Left lung (tissue), 10 donors: ENCODE measurements around the gene TSPAN7. TPM values are rescaled to one million over a fixed set of nuclear protein-coding genes. Genes with fewer than 3 reads are reported as not detected.

Source experiments
- ATAC-seq: fragments of 200-7000 bp; cut with Tn5 transposase; one replicate; pipeline ENCODE4 v1.9.1; 2020; ENCODE audit warnings: moderate library complexity
- DNase-seq, 4 donors: peaks; one replicate each; pipeline ENCODE4 v3.0.0-alpha.2; 2013 to 2020
- H3K27ac ChIP-seq, 2 donors: fragments of 200-600 bp; sonication (generic) in 1 of 2; one replicate each; pipeline versions ENCODE4 v1.5.0 to v1.8.0; 2020 to 2021
- H3K27me3 ChIP-seq, 2 donors: fragments of 200-600 bp; sonication (generic) in 1 of 2; one replicate each; pipeline versions ENCODE4 v1.5.0 to v1.8.0; 2020 to 2021
- H3K36me3 ChIP-seq, 2 donors: fragments of 200-600 bp; sonication (generic) in 1 of 2; one replicate each; pipeline versions ENCODE4 v1.5.0 to v1.8.0; 2020 to 2021
- H3K4me1 ChIP-seq, 2 donors: fragments of 200-600 bp; one replicate each; pipeline ENCODE4 v1.8.0; 2021
- H3K4me3 ChIP-seq, 2 donors: fragments of 200-600 bp; sonication (generic) in 1 of 2; one replicate each; pipeline versions ENCODE4 v1.5.0 to v1.8.0; 2020 to 2021; ENCODE audit warnings: mild to moderate bottlenecking in 1 of 2
- H3K9me3 ChIP-seq, 2 donors: fragments of 200-600 bp; sonication (generic) in 1 of 2; one replicate each; pipeline versions ENCODE4 v1.5.0 to v1.8.0; 2020 to 2021
- CTCF ChIP-seq, 2 donors: fragments of 200-600 bp; sonication (generic) in 1 of 2; IDR thresholded peaks; one replicate each; pipeline versions ENCODE4 v1.5.0 to v1.8.0; 2021; ENCODE audit warnings: antibody characterized with exemption in 2 of 2
- intact Hi-C, 2 donors: fragments of 100-400 bp; cut with DNase I; formaldehyde crosslinking; loops; one replicate each; pipeline versions ENCODE4 v1.11.2 to v1.14.2; 2022
- polyA plus RNA-seq, 6 donors: library from polyadenylated mRNA; unstranded; fragments of 120-200 nt; gene quantifications; one replicate each; pipeline ENCODE4 v1.2.1, GENCODE V29; 2013; ENCODE audit not compliant: insufficient read length in 6 of 6
- total RNA-seq, 2 donors: library from RNA; stranded (reverse); fragmentation: NEBNext Ultra II Directional; extraction: Animal tissue kit (Norgen Biotek cat#: 25700); gene quantifications; one replicate each; pipeline ENCODE4 v1.2.1, GENCODE V29; 2021
- donor health status: DM: no; HTN: yes; CAD: no.
- donor health status: DM: no; HTN: no; CAD: no.

Gene TSPAN7
- total and polyA plus RNA-seq, 8 donors: 33.8 to 52.3 (median 45.9) TPM

- TF ChIP-seq CTCF (IDR thresholded peaks at IDR 0.05): no peak
- intact Hi-C loops: no loop called here
- Histone ChIP-seq H3K9me3 (no peaks in the 10 kb centered on the region), H3K4me3 (no peak overlapping the region), H3K27me3 (no peaks in the 10 kb centered on the region), H3K36me3 (no peaks in the 10 kb centered on the region), H3K27ac (no peak overlapping the region), H3K4me1 (no peaks in the 10 kb centered on the region)
- no peak for ATAC-seq
- DNase-seq: no peak
Observed at GRCh38 chrX:38596939-38597338, 35.6 kb downstream of the TSPAN7 start.

GRCh38 chrX:38599796-38600755 is 38.7 kb downstream of the TSPAN7 start:
- Histone ChIP-seq H3K27me3 (no peaks in the 10 kb centered on the region), H3K4me1 (no peaks in the 10 kb centered on the region), H3K4me3 (no peak overlapping the region), H3K27ac (no peak overlapping the region), H3K9me3 (no peaks in the 10 kb centered on the region), H3K36me3 (no peaks in the 10 kb centered on the region)
- no peak for TF ChIP-seq CTCF (IDR thresholded peaks at IDR 0.05)
- intact Hi-C loops: no loop called here
- no peak for DNase-seq
- no peak for ATAC-seq

DNA sequence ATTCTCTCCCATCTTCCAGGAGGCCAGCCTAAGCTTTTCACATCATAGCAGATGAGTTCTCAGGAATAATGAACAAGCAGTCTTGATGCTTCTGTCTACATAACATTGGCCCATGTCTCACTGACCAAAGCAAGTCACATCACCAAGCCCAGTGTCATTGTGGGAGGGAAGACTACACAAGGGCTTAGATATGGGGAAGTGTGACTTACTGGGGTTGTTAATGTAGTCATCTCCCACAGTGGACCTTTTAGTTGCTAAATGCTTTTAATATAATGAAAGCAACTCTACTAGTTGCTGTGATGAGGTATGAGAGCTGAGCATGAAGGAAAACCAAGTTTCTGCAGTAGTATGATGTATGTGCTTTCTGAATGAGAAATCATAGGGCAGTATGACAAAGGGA is 40.5 kb downstream of the TSPAN7 start:
- intact Hi-C loops: no loop called here
- DNase-seq (no peak), ATAC-seq (no peak)
- Histone ChIP-seq H3K36me3 (no peaks in the 10 kb centered on the region), H3K27me3 (no peaks in the 10 kb centered on the region), H3K4me1 (no peaks in the 10 kb centered on the region), H3K4me3 (no peak overlapping the region), H3K27ac (no peak overlapping the region), H3K9me3 (no peaks in the 10 kb centered on the region)
- no peak for TF ChIP-seq CTCF (IDR thresholded peaks at IDR 0.05)

DNA sequence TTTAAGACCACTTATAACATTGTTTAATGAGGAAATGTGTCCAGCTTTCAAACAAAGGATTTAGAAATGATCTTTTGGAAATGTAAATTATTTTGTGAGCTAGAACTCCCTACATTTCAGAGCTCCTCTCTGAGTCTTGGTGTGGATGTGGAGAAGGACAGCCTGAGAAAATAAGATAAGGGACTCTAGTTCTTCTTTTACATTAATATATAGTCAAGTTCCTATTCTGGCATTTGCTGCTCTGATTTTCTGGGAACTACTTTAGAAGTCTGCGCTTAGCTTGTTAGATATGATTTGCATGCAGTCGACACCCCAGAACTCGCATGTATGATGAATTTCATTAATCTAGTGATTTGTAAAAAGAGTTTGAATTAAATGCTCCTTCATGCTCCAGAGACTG is 45.5 kb downstream of the TSPAN7 start:
- Histone ChIP-seq H3K27me3 (no peaks in the 10 kb centered on the region), H3K9me3 (no peaks in the 10 kb centered on the region), H3K27ac (no peak overlapping the region), H3K4me3 (no peak overlapping the region), H3K4me1 (no peaks in the 10 kb centered on the region), H3K36me3 (no peaks in the 10 kb centered on the region)
- no peak for DNase-seq
- TF ChIP-seq CTCF (IDR thresholded peaks at IDR 0.05): no peak
- ATAC-seq: no peak
- intact Hi-C loops: no loop called here

DNA sequence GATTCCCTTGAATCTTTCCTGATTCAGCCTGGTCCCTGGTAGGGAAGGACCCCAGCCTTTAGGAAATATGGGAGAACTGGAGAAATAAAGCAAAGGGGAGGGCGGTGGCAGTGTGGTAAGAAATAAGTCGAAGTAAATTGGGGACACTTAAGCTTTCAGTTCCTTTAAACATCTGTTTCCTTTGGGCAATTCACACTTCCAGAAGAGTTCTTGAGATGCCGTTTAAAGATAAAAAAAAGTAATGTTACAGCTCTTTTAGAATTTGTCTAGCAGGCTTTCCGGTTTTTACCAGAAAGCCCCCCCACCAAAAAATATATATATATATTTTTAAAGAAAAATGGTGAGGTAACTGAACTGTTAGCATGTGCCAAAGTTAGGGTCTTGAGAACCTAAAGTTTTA is 46.6 kb downstream of the TSPAN7 start:
- Histone ChIP-seq H3K4me1 (no peaks in the 10 kb centered on the region), H3K27me3 (no peaks in the 10 kb centered on the region), H3K27ac (no peak overlapping the region), H3K9me3 (no peaks in the 10 kb centered on the region), H3K36me3 (no peaks in the 10 kb centered on the region), H3K4me3 (no peak overlapping the region)
- no peak for TF ChIP-seq CTCF (IDR thresholded peaks at IDR 0.05)
- DNase-seq (no peak), ATAC-seq (no peak)
- intact Hi-C loops: no loop called here
